Neural cell (in vitro differentiated cells): ENCODE data around the gene GAGE10. TPM values are rescaled to one million over a fixed set of nuclear protein-coding genes. Genes with fewer than 3 reads are reported as not detected.

Experiments
- H2AFZ ChIP-seq: fragments of 200-600, 300-800 bp; sonication (generic), shearing (Covaris generic); 2 replicates; pipeline ENCODE4 v1.6.0; 2014; ENCODE audit warnings: low read depth, mild to moderate bottlenecking, antibody characterized with exemption, low read length, moderate library complexity
- H3F3A ChIP-seq: fragments of 200-600 bp; shearing (Covaris generic); 2 replicates; pipeline ENCODE4 v1.6.1; 2016; ENCODE audit warnings: mild to moderate bottlenecking, moderate library complexity, mixed read lengths, antibody characterized with exemption, low read length; ENCODE audit not compliant: insufficient read depth, poor library complexity, severe bottlenecking
- H3K27ac ChIP-seq: fragments of 200-600, 300-800 bp; sonication (generic), shearing (Covaris generic); 2 replicates; pipeline ENCODE4 v1.5.1; 2014; ENCODE audit warnings: mild to moderate bottlenecking, low read length, moderate library complexity
- H3K27me3 ChIP-seq: fragments of 300-800, 200-600 bp; sonication (generic), shearing (Covaris generic); 2 replicates; pipeline ENCODE4 v1.6.0; 2014; ENCODE audit warnings: mild to moderate bottlenecking, low read depth, low read length, moderate library complexity; ENCODE audit not compliant: insufficient read depth
- H3K36me3 ChIP-seq: fragments of 300-800, 200-600 bp; sonication (generic), shearing (Covaris generic); 2 replicates; pipeline ENCODE4 v1.5.1; 2014; ENCODE audit warnings: mild to moderate bottlenecking, antibody characterized with exemption, low read length, moderate library complexity; ENCODE audit not compliant: insufficient read depth
- H3K4me2 ChIP-seq: fragments of 300-800, 200-600 bp; sonication (generic), shearing (Covaris generic); 2 replicates; pipeline ENCODE4 v1.6.0; 2014; ENCODE audit warnings: mild to moderate bottlenecking, low read length
- H3K4me3 ChIP-seq: fragments of 300-800, 200-600 bp; sonication (generic), shearing (Covaris generic); 2 replicates; pipeline ENCODE4 v1.5.1; 2014; ENCODE audit warnings: mild to moderate bottlenecking, low read length, moderate library complexity
- H3K79me2 ChIP-seq: fragments of 200-600 bp; shearing (Covaris generic); replicated peaks from 2 replicates; pipeline ENCODE4 v1.6.0; 2014; ENCODE audit warnings: mild to moderate bottlenecking, low read length, moderate library complexity; ENCODE audit not compliant: insufficient read depth
- H3K9ac ChIP-seq: fragments of 300-800, 200-600 bp; sonication (generic), shearing (Covaris generic); 2 replicates; pipeline ENCODE4 v1.6.1; 2016; ENCODE audit warnings: mild to moderate bottlenecking, low read length, mixed read lengths
- H3K9me2 ChIP-seq: fragments of 200-600 bp; shearing (Covaris generic); 2 replicates; pipeline ENCODE4 v1.6.1; 2016; ENCODE audit warnings: mild to moderate bottlenecking, low read length, mixed read lengths; ENCODE audit not compliant: insufficient read depth
- H3K9me3 ChIP-seq: fragments of 200-600, 300-800 bp; sonication (generic), shearing (Covaris generic); 2 replicates; pipeline ENCODE4 v1.6.1; 2016; ENCODE audit warnings: mild to moderate bottlenecking, mixed run types, low read length, moderate library complexity, mixed read lengths
- H4K20me1 ChIP-seq: fragments of 200-600 bp; shearing (Covaris generic); 2 replicates; pipeline ENCODE4 v1.6.1; 2016; ENCODE audit warnings: mild to moderate bottlenecking, mixed run types; ENCODE audit not compliant: insufficient read depth
- EP300 ChIP-seq: fragments of 450-650 bp; conservative IDR thresholded peaks from 2 replicates; pipeline ENCODE4 v1.6.1; 2014; ENCODE audit warnings: antibody characterized with exemption, mild to moderate bottlenecking, moderate library complexity; ENCODE audit not compliant: poor library complexity, severe bottlenecking
- EZH2 ChIP-seq: fragments of 200-600, 300-800 bp; shearing (Covaris generic), sonication (generic); IDR thresholded peaks from 2 replicates; pipeline ENCODE4 v1.6.1; 2014; ENCODE audit warnings: antibody characterized with exemption, low read length, borderline replicate concordance, mild to moderate bottlenecking; ENCODE audit not compliant: insufficient read depth, poor library complexity, severe bottlenecking
- MXI1 ChIP-seq: fragments of 450-650 bp; conservative IDR thresholded peaks from 2 replicates; pipeline ENCODE4 v1.6.1; 2014; ENCODE audit warnings: antibody characterized with exemption, mild to moderate bottlenecking; ENCODE audit not compliant: poor library complexity, severe bottlenecking
- POLR2AphosphoS5 ChIP-seq: IDR thresholded peaks from 2 replicates; pipeline ENCODE4 v1.6.1; 2012
- RAD21 ChIP-seq: fragments of 450-650 bp; conservative IDR thresholded peaks from 2 replicates; pipeline ENCODE4 v1.6.1; 2014; ENCODE audit warnings: antibody characterized with exemption, mild to moderate bottlenecking, moderate library complexity
- SMC3 ChIP-seq: fragments of 450-650 bp; conservative IDR thresholded peaks from 2 replicates; pipeline ENCODE4 v1.6.1; 2014; ENCODE audit warnings: antibody characterized with exemption, mild to moderate bottlenecking, moderate library complexity; ENCODE audit not compliant: poor library complexity
- TAF1 ChIP-seq: IDR thresholded peaks from 2 replicates; pipeline ENCODE4 v1.6.1; 2012; ENCODE audit warnings: low read depth
- polyA plus RNA-seq: library from polyadenylated mRNA; depleted of rRNA; stranded (reverse); fragments of >200 nt; gene quantifications from 2 replicates; pipeline ENCODE4 v1.2.3, GENCODE V29; 2014
- TF ChIP-seq, protein P1 (sequence below): fragments of 450-650 bp; IDR thresholded peaks from 2 replicates; pipeline ENCODE4 v1.5.1; 2014; ENCODE audit warnings: antibody characterized with exemption, mild to moderate bottlenecking, moderate library complexity; ENCODE audit not compliant: poor library complexity, severe bottlenecking
- TF ChIP-seq, protein P2 (sequence below): IDR thresholded peaks from 2 replicates; pipeline ENCODE4 v1.6.1; 2012; ENCODE audit warnings: borderline replicate concordance

Gene GAGE10
- polyA plus RNA-seq, 1 donor from 2014 or later = not detected

DNA sequence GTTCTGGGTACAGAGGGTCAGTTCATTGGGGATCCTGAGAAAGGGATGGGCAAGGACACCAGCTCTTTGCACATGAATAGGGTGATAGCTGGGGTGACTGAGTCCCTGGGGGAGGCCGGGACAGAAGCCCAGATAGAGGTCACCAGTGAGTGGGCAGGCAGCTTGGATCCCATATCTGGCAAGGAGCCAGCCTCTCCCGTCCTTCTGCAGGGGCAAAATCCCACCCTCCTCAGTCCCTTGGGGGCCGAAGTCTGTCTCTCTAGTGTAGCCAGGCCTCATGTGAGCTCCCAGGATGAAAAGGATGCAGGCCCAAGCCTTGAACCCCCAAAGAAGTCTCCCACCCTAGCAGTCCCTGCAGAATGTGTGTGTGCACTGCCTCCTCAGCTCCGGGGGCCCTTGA, 16.9 kb upstream of the GAGE10 start:
- H3K9me2 ChIP-seq = no peaks in the 10 kb centered on the region
- H3K4me3 ChIP-seq = no peak overlapping the region
- no peak overlapping the region for H2AFZ ChIP-seq
- H3K4me2 ChIP-seq = no peak overlapping the region
- H3K27ac ChIP-seq = no peak overlapping the region
- H4K20me1 ChIP-seq = no peaks in the 10 kb centered on the region
- no peak overlapping the region for H3K9ac ChIP-seq
- H3K27me3 ChIP-seq = no peaks in the 10 kb centered on the region
- no peak for TF ChIP-seq POLR2AphosphoS5
- TF ChIP-seq, protein P1, sequence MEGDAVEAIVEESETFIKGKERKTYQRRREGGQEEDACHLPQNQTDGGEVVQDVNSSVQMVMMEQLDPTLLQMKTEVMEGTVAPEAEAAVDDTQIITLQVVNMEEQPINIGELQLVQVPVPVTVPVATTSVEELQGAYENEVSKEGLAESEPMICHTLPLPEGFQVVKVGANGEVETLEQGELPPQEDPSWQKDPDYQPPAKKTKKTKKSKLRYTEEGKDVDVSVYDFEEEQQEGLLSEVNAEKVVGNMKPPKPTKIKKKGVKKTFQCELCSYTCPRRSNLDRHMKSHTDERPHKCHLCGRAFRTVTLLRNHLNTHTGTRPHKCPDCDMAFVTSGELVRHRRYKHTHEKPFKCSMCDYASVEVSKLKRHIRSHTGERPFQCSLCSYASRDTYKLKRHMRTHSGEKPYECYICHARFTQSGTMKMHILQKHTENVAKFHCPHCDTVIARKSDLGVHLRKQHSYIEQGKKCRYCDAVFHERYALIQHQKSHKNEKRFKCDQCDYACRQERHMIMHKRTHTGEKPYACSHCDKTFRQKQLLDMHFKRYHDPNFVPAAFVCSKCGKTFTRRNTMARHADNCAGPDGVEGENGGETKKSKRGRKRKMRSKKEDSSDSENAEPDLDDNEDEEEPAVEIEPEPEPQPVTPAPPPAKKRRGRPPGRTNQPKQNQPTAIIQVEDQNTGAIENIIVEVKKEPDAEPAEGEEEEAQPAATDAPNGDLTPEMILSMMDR = no peak
- no peak for TF ChIP-seq EZH2
- TF ChIP-seq TAF1 = no peak
- no peak for TF ChIP-seq EP300
- no peak for TF ChIP-seq SMC3
- TF ChIP-seq, protein P2, sequence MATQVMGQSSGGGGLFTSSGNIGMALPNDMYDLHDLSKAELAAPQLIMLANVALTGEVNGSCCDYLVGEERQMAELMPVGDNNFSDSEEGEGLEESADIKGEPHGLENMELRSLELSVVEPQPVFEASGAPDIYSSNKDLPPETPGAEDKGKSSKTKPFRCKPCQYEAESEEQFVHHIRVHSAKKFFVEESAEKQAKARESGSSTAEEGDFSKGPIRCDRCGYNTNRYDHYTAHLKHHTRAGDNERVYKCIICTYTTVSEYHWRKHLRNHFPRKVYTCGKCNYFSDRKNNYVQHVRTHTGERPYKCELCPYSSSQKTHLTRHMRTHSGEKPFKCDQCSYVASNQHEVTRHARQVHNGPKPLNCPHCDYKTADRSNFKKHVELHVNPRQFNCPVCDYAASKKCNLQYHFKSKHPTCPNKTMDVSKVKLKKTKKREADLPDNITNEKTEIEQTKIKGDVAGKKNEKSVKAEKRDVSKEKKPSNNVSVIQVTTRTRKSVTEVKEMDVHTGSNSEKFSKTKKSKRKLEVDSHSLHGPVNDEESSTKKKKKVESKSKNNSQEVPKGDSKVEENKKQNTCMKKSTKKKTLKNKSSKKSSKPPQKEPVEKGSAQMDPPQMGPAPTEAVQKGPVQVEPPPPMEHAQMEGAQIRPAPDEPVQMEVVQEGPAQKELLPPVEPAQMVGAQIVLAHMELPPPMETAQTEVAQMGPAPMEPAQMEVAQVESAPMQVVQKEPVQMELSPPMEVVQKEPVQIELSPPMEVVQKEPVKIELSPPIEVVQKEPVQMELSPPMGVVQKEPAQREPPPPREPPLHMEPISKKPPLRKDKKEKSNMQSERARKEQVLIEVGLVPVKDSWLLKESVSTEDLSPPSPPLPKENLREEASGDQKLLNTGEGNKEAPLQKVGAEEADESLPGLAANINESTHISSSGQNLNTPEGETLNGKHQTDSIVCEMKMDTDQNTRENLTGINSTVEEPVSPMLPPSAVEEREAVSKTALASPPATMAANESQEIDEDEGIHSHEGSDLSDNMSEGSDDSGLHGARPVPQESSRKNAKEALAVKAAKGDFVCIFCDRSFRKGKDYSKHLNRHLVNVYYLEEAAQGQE = no peak
- TF ChIP-seq RAD21 = no peak
- no peak for TF ChIP-seq MXI1
- no peaks in the 10 kb centered on the region for H3F3A ChIP-seq
- no peaks in the 10 kb centered on the region for H3K9me3 ChIP-seq
- H3K36me3 ChIP-seq = no peaks in the 10 kb centered on the region
- H3K79me2 ChIP-seq = no peaks in the 10 kb centered on the region

DNA sequence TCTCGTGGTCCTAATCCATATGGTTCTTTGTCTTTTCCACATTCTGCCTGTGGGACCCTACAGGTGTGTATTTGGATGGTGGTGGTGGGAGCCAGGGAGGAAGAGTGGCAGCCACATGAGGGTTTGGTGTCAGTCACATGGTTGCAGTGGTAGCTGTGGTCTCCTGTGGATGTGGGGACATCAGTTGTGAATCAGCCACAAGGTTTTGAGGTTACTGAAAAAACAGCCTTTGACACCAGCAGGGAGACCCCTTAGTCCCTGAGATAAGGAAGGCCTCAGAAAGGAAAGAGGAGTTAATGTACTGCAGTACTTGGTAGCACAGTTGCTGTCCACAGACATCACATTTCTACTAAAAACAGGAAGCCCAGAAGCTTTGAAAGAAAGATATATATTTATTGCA, 15.8 kb upstream of the GAGE10 start:
- Histone ChIP-seq H3K27me3 (no peaks in the 10 kb centered on the region), H3K27ac (no peak overlapping the region), H3K4me3 (no peak overlapping the region), H3K79me2 (no peaks in the 10 kb centered on the region), H3F3A (no peaks in the 10 kb centered on the region), H3K36me3 (no peaks in the 10 kb centered on the region), H4K20me1 (no peaks in the 10 kb centered on the region), H3K9me2 (no peaks in the 10 kb centered on the region), H2AFZ (no peak overlapping the region), H3K4me2 (no peak overlapping the region), H3K9ac (no peak overlapping the region), H3K9me3 (no peaks in the 10 kb centered on the region)
- TF ChIP-seq SMC3 (no peak), EZH2 (no peak), MXI1 (no peak), RAD21 (no peak)
- TF ChIP-seq, protein P1 = no peak
